ENCODE measurements around the gene PLXNA4. TPM values are rescaled to one million over a fixed set of nuclear protein-coding genes. Genes with fewer than 3 reads are reported as not detected.
A peak's percentile ranks its signal among the peaks of the same experiment; 100 is the strongest.

The PLXNA4 gene
- polyA plus RNA-seq, 3 donors from 2014 or later: 0.53 to 1.3 (median 0.56) TPM

GRCh38 chr7:132494474-132494873 lies 81.8 kb downstream of the PLXNA4 start:
- Mint-ChIP-seq H3K4me3 (no peak overlapping the region), H3K27me3 (ENCODE audit: low read depth in 3 of 3) (peaks cover 3 to 15% (median 4%) of the 10 kb centered on the region in 3 donors), H3K36me3 (no peaks in the 10 kb centered on the region), H3K27ac (no peak overlapping the region), H3K4me1 (peaks cover 34 to 36% of the 10 kb centered on the region in 2 donors), H3K9me3 (no peaks in the 10 kb centered on the region)
- no peak for DNase-seq

GRCh38 chr7:132492823-132493445 lies 83.3 kb downstream of the PLXNA4 start:
- peaks cover 9 to 24% (median 11%) of the 10 kb centered on the region in 3 donors for H3K27me3 Mint-ChIP-seq (ENCODE audit: low read depth in 3 of 3)
- no peak overlapping the region for H3K4me3 Mint-ChIP-seq
- no peaks in the 10 kb centered on the region for H3K36me3 Mint-ChIP-seq
- H3K9me3 Mint-ChIP-seq: no peaks in the 10 kb centered on the region
- DNase-seq: no peak
- peak overlapping the region in 4 of 6 donors; percentile 7 to 93 (median 55) for H3K27ac Mint-ChIP-seq
- H3K4me1 Mint-ChIP-seq: peaks cover 50 to 52% of the 10 kb centered on the region in 2 donors

DNA sequence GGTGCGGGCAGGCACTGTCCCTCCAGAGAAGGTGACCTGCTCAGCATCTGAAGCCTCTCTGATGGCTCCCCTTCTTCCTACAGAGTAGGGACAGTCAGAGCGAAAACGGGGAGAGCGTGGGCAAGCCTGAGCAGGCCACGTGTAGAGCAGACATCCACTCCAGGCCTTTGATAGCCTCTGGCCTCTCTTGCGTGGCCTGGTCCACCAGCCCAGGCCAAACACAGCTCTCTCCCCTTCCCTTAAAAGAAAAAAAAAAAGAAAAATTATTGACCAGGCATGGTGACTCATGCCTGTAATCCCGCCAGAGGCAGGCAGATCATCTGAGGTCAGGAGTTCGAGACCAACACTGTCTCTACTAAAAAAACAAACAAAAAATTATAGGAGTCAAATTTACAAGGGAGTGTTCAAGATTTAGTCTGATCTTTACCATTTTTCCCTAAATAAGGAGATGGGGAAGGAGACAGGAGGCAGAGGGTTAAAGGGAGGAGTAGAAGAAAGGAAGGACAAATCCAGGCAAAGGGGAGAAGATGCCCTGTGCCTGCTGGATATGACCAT lies 84.8 kb downstream of the PLXNA4 start:
- no peak for DNase-seq
- Mint-ChIP-seq H3K27me3 (ENCODE audit: low read depth in 3 of 3) (peaks cover 9 to 22% (median 14%) of the 10 kb centered on the region in 3 donors), H3K4me3 (peak overlapping the region in 1 of 5 donors; percentile 52), H3K9me3 (no peaks in the 10 kb centered on the region), H3K36me3 (peaks cover 0 to 3% (median 0%) of the 10 kb centered on the region in 3 donors), H3K4me1 (peaks cover 64 to 66% of the 10 kb centered on the region in 2 donors), H3K27ac (peak overlapping the region; percentile 35 to 99 (median 86))

- peak overlapping the region; percentile 50 to 62 (median 58) for H3K4me3 Mint-ChIP-seq
- H3K9me3 Mint-ChIP-seq: no peaks in the 10 kb centered on the region
- H3K4me1 Mint-ChIP-seq: peaks cover 74 to 76% of the 10 kb centered on the region in 2 donors
- H3K27ac Mint-ChIP-seq: peak overlapping the region; percentile 62 to 99 (median 92)
- DNase-seq: peak; percentile 55 to 73 (median 62)
- peaks cover 0 to 3% (median 0%) of the 10 kb centered on the region in 3 donors for H3K36me3 Mint-ChIP-seq
- peaks cover 13 to 29% (median 20%) of the 10 kb centered on the region in 3 donors for H3K27me3 Mint-ChIP-seq (ENCODE audit: low read depth in 3 of 3)
Observed at GRCh38 chr7:132490474-132490873, 85.8 kb downstream of the PLXNA4 start.

GRCh38 chr7:132489776-132490237 lies 86.5 kb downstream of the PLXNA4 start:
- Mint-ChIP-seq H3K4me3 (peak overlapping the region; percentile 22 to 63 (median 43)), H3K27ac (peak overlapping the region; percentile 62 to 99 (median 92)), H3K4me1 (peaks cover 81 to 83% of the 10 kb centered on the region in 2 donors), H3K9me3 (no peaks in the 10 kb centered on the region), H3K36me3 (peaks cover 0 to 3% (median 0%) of the 10 kb centered on the region in 3 donors), H3K27me3 (ENCODE audit: low read depth in 3 of 3) (peaks cover 16 to 26% (median 20%) of the 10 kb centered on the region in 3 donors)
- DNase-seq: no peak

DNA sequence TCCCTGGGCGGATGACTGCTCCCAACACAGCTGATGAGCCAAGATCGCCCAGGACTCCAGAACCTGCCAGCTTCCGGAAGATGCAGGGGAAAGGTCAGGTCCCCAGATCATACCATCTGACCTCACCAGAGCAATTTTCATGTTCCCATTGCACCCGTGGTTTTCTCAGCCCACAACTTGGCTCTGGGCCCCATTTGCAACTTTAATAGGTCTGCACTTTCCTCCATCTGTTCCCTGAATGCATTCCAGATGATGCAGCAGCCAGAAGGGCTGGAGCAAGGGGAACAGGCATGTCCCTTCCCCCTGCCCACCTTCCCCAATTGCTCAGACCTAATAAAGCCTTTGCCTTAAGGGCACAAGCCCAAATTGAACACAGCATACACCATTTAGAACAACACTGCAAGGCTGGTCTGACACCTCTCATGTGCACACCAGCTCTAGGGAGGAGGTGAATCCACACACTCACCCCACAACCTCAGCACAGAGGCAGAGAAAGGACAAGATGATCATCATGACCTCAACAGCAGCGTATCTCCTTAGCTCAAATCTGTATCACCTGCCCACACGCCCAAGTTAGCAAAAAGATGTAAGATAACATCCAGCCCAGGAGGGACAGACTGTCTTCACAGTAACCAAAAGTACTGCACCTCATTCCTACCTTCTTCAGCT lies 87.5 kb downstream of the PLXNA4 start:
- H3K27ac Mint-ChIP-seq: peak overlapping the region; percentile 80 to 99 (median 92)
- DNase-seq: peak; percentile 76 to 82 (median 80)
- peaks cover 90 to 91% of the 10 kb centered on the region in 2 donors for H3K4me1 Mint-ChIP-seq
- peaks cover 17 to 29% (median 20%) of the 10 kb centered on the region in 3 donors for H3K27me3 Mint-ChIP-seq (ENCODE audit: low read depth in 3 of 3)
- no peaks in the 10 kb centered on the region for H3K9me3 Mint-ChIP-seq
- H3K4me3 Mint-ChIP-seq: peak overlapping the region; percentile 52 to 79 (median 63)
- H3K36me3 Mint-ChIP-seq: peaks cover 0 to 3% (median 0%) of the 10 kb centered on the region in 3 donors

DNA sequence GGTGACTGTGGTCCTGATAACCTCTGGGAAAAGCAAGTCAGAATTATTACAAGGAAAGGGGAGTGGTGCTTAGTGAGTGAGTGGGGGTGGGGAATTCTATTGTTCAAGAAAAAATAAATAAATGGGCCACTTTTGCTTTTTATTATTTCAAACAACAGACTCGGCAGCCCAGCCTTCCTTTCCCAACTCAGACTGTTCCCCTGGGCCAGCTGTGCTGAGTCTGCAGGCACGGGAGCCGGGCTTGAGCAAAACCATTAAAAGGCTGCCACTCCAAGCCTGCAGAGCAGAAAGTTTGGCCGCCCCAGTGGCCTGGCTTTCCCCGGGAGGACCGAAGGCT lies 90.0 kb downstream of the PLXNA4 start:
- Mint-ChIP-seq H3K27me3 (ENCODE audit: low read depth in 3 of 3) (peaks cover 17 to 29% (median 20%) of the 10 kb centered on the region in 3 donors), H3K9me3 (no peaks in the 10 kb centered on the region), H3K27ac (peak overlapping the region; percentile 85 to 99 (median 92)), H3K4me1 (peaks cover 73 to 81% of the 10 kb centered on the region in 2 donors), H3K36me3 (peaks cover 0 to 3% (median 0%) of the 10 kb centered on the region in 3 donors), H3K4me3 (peak overlapping the region; percentile 52 to 72 (median 65))
- DNase-seq: no peak

DNA sequence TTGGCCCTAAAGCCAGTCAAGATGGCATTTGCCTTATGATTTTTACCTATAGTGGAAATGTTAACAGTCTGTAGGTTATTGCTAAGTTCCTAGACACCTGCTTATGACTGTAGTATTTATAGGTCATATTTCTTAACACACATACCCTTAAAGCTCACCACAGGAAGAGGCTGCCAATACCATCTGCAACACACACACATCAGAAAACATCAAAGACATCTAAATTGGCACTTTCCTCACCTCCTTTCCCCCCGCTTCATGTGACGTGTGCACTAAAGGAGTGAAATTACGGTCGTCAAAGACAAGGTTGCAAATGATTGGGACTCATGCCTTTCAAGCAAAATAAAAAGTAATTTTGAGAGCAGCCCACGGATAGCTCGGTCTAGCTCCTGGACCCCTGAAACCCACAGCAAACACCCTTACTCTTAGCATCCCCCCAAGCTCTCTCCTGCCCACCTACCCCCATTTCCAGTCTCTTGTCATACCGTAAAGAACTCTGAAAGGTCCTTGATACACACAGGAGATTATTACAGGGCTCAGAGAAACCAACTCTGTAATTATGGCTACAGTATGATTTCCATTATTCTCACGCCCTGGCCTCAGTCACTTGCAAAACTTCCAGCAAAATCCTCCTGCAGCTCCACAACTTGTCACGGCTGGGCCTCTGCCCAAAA lies 90.5 kb downstream of the PLXNA4 start:
- peak; percentile 87 to 90 (median 90) for DNase-seq
- Mint-ChIP-seq H3K27me3 (ENCODE audit: low read depth in 3 of 3) (peaks cover 17 to 29% (median 20%) of the 10 kb centered on the region in 3 donors), H3K4me3 (peak overlapping the region; percentile 52 to 73 (median 68)), H3K9me3 (no peaks in the 10 kb centered on the region), H3K4me1 (peaks cover 68 to 76% of the 10 kb centered on the region in 2 donors), H3K27ac (peak overlapping the region; percentile 85 to 99 (median 92)), H3K36me3 (peaks cover 0 to 3% (median 0%) of the 10 kb centered on the region in 3 donors)

- no peak for DNase-seq
- Mint-ChIP-seq H3K9me3 (no peaks in the 10 kb centered on the region), H3K36me3 (peaks cover 0 to 3% (median 0%) of the 10 kb centered on the region in 3 donors), H3K4me3 (peak overlapping the region; percentile 33 to 73 (median 58)), H3K27me3 (ENCODE audit: low read depth in 3 of 3) (peaks cover 16 to 24% (median 17%) of the 10 kb centered on the region in 3 donors), H3K4me1 (peaks cover 62 to 71% of the 10 kb centered on the region in 2 donors), H3K27ac (peak overlapping the region; percentile 73 to 99 (median 90))
Observed at GRCh38 chr7:132485136-132485535, 91.1 kb downstream of the PLXNA4 start.

- Mint-ChIP-seq H3K27ac (peak overlapping the region in 2 of 6 donors; percentile 75 to 93), H3K27me3 (ENCODE audit: low read depth in 3 of 3) (peaks cover 9 to 14% (median 10%) of the 10 kb centered on the region in 3 donors), H3K36me3 (peaks cover 0 to 3% (median 0%) of the 10 kb centered on the region in 3 donors), H3K4me3 (no peak overlapping the region), H3K9me3 (no peaks in the 10 kb centered on the region), H3K4me1 (peaks cover 40 to 53% of the 10 kb centered on the region in 2 donors)
- DNase-seq: no peak
Observed at GRCh38 chr7:132482866-132483265, 93.4 kb downstream of the PLXNA4 start.

DNA sequence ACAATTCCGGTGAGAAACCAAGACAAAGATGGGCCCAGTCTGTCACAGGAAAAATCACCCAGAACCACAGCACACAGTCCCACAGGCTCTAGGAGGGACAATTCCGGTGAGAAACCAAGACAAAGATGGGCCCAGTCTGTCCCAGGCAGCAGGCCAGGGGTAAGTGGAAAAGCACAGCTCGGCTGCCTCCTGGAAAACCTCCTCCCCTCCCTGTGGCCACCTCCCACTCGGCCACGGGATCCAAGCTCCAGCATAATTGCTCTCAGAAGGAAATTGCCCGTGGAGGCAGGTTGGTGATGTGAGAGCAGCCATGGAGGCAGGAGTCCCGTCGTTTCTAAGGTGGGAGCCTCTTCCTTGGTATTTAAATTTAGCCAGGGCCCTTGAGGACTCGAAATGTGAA lies 95.7 kb downstream of the PLXNA4 start:
- no peak for DNase-seq
- H3K9me3 Mint-ChIP-seq: no peaks in the 10 kb centered on the region
- H3K4me1 Mint-ChIP-seq: peaks cover 21 to 40% of the 10 kb centered on the region in 2 donors
- H3K27me3 Mint-ChIP-seq (ENCODE audit: low read depth in 3 of 3): peaks cover 2 to 10% (median 9%) of the 10 kb centered on the region in 3 donors
- no peaks in the 10 kb centered on the region for H3K36me3 Mint-ChIP-seq
- peak overlapping the region in 3 of 6 donors; percentile 8 to 47 (median 40) for H3K27ac Mint-ChIP-seq
- H3K4me3 Mint-ChIP-seq: no peak overlapping the region

DNA sequence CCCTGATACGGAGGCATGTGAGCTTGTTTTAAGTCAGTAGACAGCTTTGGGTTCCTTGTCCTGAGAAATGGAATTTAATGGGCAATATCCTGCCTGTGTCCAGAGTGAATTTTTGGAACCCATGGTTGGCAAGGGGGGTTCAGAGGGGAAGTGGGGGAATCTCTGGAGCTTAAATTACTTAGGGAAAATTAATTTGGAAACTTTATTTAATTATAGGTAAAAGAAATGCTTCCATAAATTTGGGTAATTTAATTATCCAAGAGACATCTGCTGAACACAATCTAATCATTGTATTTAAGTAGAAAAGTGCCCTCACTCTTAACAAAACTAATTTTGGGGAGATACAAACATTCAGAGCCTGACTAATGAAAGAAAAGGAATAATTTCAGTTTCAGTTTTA lies 99.7 kb downstream of the PLXNA4 start:
- Mint-ChIP-seq H3K9me3 (no peaks in the 10 kb centered on the region), H3K4me1 (peaks cover 27 to 44% of the 10 kb centered on the region in 2 donors), H3K36me3 (peaks cover 0 to under 1% (median 0%) of the 10 kb centered on the region in 3 donors), H3K27ac (no peak overlapping the region), H3K4me3 (no peak overlapping the region), H3K27me3 (ENCODE audit: low read depth in 3 of 3) (peaks cover 5 to 15% (median 6%) of the 10 kb centered on the region in 3 donors)
- no peak for DNase-seq

DNA sequence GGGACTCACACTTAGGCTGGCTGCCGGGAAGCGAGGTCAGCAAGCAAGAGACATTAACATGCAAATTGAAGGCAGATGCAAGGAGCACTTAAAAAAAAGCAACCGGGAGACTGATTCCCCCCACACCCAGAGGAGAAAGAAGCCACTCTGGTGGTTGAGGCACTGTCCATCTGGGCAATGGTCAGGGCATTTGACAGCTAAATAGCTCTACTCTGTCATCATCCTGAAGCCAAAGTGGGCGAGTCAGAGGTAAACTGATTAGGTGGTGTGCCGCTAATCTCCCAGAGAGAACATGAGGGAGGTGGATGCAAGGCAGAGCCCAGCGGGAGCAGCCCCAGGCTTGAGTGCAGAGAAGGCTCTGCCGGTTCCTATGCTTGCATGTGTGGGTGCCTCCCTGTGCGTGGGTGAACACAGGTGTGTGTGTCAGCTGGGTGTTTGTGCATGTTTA lies 100.6 kb downstream of the PLXNA4 start:
- Mint-ChIP-seq H3K27ac (peak overlapping the region in 3 of 6 donors; percentile 4 to 60 (median 7)), H3K4me3 (no peak overlapping the region), H3K9me3 (no peaks in the 10 kb centered on the region), H3K36me3 (peaks cover 0 to 5% (median 4%) of the 10 kb centered on the region in 3 donors), H3K4me1 (peaks cover 27 to 44% of the 10 kb centered on the region in 2 donors), H3K27me3 (ENCODE audit: low read depth in 3 of 3) (peaks cover 5 to 15% (median 6%) of the 10 kb centered on the region in 3 donors)
- DNase-seq: no peak

All from immature natural killer cell (primary cell).